PC-9 (cell line): ENCODE results near the gene RAB11FIP5. TPM values are rescaled to one million over a fixed set of nuclear protein-coding genes. Genes with fewer than 3 reads are reported as not detected.

Source experiments
- BruUV-seq: library from RNA; stranded (reverse); fragments of 400-500 nt; replicated peaks from 2 replicates; lab custom pipeline; 2021; lab: Mats Ljungman, UMichigan
- CTCF ChIA-PET: fragments of 300-600 bp; sonication (Branson Sonifier 250); formaldehyde crosslinking; loops from one replicate; lab custom pipeline; 2022; ENCODE audit warnings: antibody characterized with exemption; lab: Charles Lee
- POLR2A ChIA-PET: fragments of 300-600 bp; sonication (Branson Sonifier 250); formaldehyde crosslinking; loops from one replicate; lab custom pipeline; 2022; ENCODE audit warnings: antibody characterized with exemption; ENCODE audit not compliant: unreplicated experiment; lab: Charles Lee
- DNase-seq, 2 experiments: peaks; one replicate each; pipeline versions ENCODE4 v3.0.0 to v3.0.0-alpha.2; 2015 to 2022; ENCODE audit warnings: mixed read lengths in 1 of 2
- H2AFZ ChIP-seq: fragments of 200-600 bp; sonication (generic); 2 replicates; pipeline ENCODE4 v1.8.1; 2017; ENCODE audit warnings: antibody characterized with exemption
- H3F3A ChIP-seq: fragments of 200-600 bp; sonication (generic); 2 replicates; pipeline ENCODE4 v1.8.1; 2017; ENCODE audit warnings: antibody characterized with exemption, mild to moderate bottlenecking, low read depth; ENCODE audit not compliant: insufficient read depth
- H3K27ac ChIP-seq: fragments of 200-600 bp; sonication (generic); 2 replicates; pipeline ENCODE4 v1.6.1; 2016; ENCODE audit warnings: mixed run types
- H3K27me3 ChIP-seq: fragments of 200-600 bp; sonication (generic); 2 replicates; pipeline ENCODE4 v1.6.1; 2016; ENCODE audit warnings: low read depth, mixed run types; ENCODE audit not compliant: insufficient read depth
- H3K36me3 ChIP-seq: fragments of 200-600 bp; sonication (generic); 2 replicates; pipeline ENCODE4 v1.6.1; 2016; ENCODE audit warnings: low read depth, mixed run types
- H3K4me1 ChIP-seq: fragments of 200-600 bp; sonication (generic); replicated peaks from 2 replicates; pipeline ENCODE4 v1.6.1; 2016; ENCODE audit warnings: mixed run types; ENCODE audit not compliant: insufficient read depth
- H3K4me2 ChIP-seq: fragments of 200-600 bp; sonication (generic); 2 replicates; pipeline ENCODE4 v1.6.1; 2017; ENCODE audit warnings: mixed run types
- H3K4me3 ChIP-seq: fragments of 200-600 bp; sonication (generic); 2 replicates; pipeline ENCODE4 v1.6.1; 2016; ENCODE audit warnings: mixed run types
- H3K79me2 ChIP-seq: fragments of 200-600 bp; sonication (generic); 2 replicates; pipeline ENCODE4 v1.6.1; 2017; ENCODE audit warnings: low read depth, mixed run types
- H3K9me2 ChIP-seq: fragments of 200-600 bp; sonication (generic); 2 replicates; pipeline ENCODE4 v1.8.1; 2017; ENCODE audit warnings: mild to moderate bottlenecking; ENCODE audit not compliant: insufficient read depth
- H3K9me3 ChIP-seq: fragments of 200-600 bp; sonication (generic); 2 replicates; pipeline ENCODE4 v1.8.1; 2016; ENCODE audit warnings: low read depth; ENCODE audit not compliant: insufficient read depth
- H4K20me1 ChIP-seq: fragments of 200-600 bp; sonication (generic); 2 replicates; pipeline ENCODE4 v1.8.1; 2017; ENCODE audit not compliant: insufficient read depth
- EZH2 ChIP-seq: fragments of 200-600 bp; sonication (generic); IDR thresholded peaks from 2 replicates; pipeline ENCODE4 v1.8.0; 2017; ENCODE audit warnings: antibody characterized with exemption, low read depth
- intact Hi-C: fragments of 100-400 bp; cut with micrococcal nuclease; formaldehyde crosslinking; loops from one replicate; pipeline ENCODE4 v1.10.0; 2022; ENCODE audit not compliant: unreplicated experiment
- total RNA-seq: library from RNA; stranded (reverse); gene quantifications from 2 replicates; pipeline ENCODE4 v1.2.3, GENCODE V29; 2021
- TF ChIP-seq, protein P1 (sequence below): fragments of 200-600 bp; sonication (generic); conservative IDR thresholded peaks from 2 replicates; pipeline ENCODE4 v1.6.1; 2017; ENCODE audit warnings: mixed run types, antibody characterized with exemption, mild to moderate bottlenecking, moderate library complexity

Gene RAB11FIP5
- total RNA-seq, 1 experiment from 2014 or later: 25.0 TPM

DNA sequence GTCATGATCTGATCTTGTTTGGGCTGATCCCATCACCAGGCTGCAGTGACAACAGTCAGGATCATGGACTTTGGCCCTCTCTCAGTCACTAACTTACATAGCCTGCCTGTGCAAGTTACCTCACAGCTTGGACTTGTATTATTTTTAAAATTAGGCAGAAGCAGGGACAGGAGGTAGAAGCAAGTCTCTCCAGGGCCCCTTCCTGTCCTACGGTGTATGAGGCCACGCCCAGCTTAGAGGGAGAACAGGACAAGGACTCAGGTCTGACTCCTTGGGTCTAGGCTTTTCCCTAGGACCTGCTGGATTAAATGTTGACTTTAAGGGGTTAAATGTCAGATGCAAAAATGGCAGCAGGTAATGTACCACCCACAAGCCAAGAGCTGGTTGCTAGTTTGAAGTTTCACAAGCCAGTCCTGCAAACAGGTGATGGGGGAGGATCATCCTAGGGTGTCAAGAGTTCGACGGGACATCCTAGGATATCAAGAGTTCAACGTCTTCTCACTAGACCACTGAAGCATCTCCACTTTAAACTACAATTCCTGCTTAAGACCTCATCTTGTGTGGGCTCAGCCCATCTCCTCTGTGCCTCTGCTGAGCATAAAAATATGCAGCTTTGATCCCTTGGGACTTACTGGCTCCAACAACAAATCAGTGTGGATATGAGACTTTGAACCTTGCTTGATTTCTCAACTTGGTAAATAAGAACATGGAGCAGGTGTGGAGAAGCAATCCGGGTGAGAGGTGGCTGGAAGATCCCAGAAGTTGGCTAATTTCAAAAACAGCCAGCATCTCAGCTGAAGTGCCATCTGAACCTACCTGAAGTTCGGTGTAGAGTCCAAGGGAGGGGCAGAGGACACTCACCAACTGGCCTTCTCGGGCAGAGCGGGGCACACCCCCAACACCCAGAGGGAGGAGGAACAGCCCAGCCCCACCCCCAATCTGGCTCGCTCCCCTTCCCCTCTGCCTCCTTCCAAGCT lies 80.7 kb downstream of the RAB11FIP5 start:
- no peak for TF ChIP-seq EZH2
- TF ChIP-seq, protein P1, sequence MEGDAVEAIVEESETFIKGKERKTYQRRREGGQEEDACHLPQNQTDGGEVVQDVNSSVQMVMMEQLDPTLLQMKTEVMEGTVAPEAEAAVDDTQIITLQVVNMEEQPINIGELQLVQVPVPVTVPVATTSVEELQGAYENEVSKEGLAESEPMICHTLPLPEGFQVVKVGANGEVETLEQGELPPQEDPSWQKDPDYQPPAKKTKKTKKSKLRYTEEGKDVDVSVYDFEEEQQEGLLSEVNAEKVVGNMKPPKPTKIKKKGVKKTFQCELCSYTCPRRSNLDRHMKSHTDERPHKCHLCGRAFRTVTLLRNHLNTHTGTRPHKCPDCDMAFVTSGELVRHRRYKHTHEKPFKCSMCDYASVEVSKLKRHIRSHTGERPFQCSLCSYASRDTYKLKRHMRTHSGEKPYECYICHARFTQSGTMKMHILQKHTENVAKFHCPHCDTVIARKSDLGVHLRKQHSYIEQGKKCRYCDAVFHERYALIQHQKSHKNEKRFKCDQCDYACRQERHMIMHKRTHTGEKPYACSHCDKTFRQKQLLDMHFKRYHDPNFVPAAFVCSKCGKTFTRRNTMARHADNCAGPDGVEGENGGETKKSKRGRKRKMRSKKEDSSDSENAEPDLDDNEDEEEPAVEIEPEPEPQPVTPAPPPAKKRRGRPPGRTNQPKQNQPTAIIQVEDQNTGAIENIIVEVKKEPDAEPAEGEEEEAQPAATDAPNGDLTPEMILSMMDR: no peak
- no peak for DNase-seq
- BruUV-seq: no TSS peak
- Histone ChIP-seq H3K9me2 (no peaks in the 10 kb centered on the region), H3K4me2 (peak overlapping the region; percentile 21), H3K27ac (no peak overlapping the region), H3K27me3 (no peaks in the 10 kb centered on the region), H3K9me3 (no peaks in the 10 kb centered on the region), H3K79me2 (no peaks in the 10 kb centered on the region), H3K36me3 (no peaks in the 10 kb centered on the region), H3K4me1 (peaks cover 14% of the 10 kb centered on the region; the same call in 1 of the 2 replicates), H4K20me1 (no peaks in the 10 kb centered on the region), H3K4me3 (no peak overlapping the region), H2AFZ (no peak overlapping the region), H3F3A (0 out of 2 replicates have a peak, but pooled peaks cover 8% of the 10 kb centered on the region)
- POLR2A ChIA-PET: no interaction called here
- intact Hi-C loops: no loop called here
- CTCF ChIA-PET: no interaction called here

DNA sequence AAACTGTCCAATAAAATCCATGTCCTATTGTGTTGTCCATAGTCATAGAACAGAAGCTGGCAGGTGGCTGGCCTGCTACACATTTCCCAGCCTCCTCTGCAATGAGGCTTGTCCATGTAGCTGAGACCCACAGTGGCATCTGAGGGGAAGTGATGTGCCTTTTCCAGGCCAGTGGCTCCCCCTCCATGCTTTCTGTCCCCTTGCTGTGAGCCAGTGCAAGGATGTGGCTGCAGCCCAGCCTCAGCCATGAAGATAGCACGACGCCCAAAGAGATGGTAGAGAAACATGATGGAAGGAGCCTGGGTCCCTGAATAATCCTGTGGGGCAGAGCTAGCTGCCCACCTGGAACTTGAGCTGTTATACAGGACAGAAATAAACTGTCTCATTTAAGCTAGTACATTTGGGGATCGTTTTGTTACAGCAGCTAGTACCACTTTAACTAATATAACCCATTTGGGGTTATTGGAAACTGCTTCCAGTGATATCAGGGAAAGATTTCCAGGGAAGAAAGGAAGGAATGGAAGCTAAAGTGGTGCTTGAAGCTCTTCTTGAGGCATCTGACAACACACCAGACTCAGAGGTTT lies 81.6 kb downstream of the RAB11FIP5 start:
- H4K20me1 ChIP-seq: no peaks in the 10 kb centered on the region
- POLR2A ChIA-PET: no interaction called here

DNA sequence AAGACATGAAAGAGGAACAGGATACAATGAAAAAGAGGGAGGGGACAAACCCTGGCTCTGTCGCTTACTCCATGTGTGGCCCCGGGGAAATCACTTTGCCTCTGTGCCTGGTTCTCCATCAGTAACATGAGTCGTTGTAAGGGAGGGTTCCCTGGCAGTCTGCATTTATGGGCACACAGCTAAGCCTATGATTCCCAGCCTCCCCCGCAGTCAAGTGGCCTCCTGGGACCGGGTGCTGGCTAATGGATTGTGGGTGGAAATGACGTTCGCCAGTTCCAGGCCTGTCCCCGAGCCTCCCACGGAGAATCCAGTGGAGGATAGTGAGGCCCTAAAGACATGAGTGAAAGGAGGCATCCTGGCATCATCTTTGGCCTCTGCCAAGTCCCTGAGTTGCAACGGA lies 83.9 kb downstream of the RAB11FIP5 start:
- no peaks in the 10 kb centered on the region for H3K36me3 ChIP-seq
- no TSS peak for BruUV-seq
- POLR2A ChIA-PET: no interaction called here
- CTCF ChIA-PET: no interaction called here
- H2AFZ ChIP-seq: no peak overlapping the region
- H4K20me1 ChIP-seq: no peaks in the 10 kb centered on the region
- no peaks in the 10 kb centered on the region for H3K9me2 ChIP-seq
- TF ChIP-seq EZH2: no peak
- TF ChIP-seq, protein P1: no peak
- DNase-seq: no peak
- H3K4me1 ChIP-seq: peaks cover 14% of the 10 kb centered on the region; the same call in 1 of the 2 replicates
- intact Hi-C loops: no loop called here
- no peaks in the 10 kb centered on the region for H3K9me3 ChIP-seq
- no peak overlapping the region for H3K4me2 ChIP-seq
- H3K4me3 ChIP-seq: no peak overlapping the region
- 0 out of 2 replicates have a peak, but pooled peaks cover 8% of the 10 kb centered on the region for H3F3A ChIP-seq
- H3K27ac ChIP-seq: no peak overlapping the region
- no peaks in the 10 kb centered on the region for H3K27me3 ChIP-seq
- H3K79me2 ChIP-seq: no peaks in the 10 kb centered on the region

More for the DNA sequence above, 81.6 kb downstream of the RAB11FIP5 start:
- Histone ChIP-seq H3K27me3 (no peaks in the 10 kb centered on the region), H3K4me1 (peaks cover 14% of the 10 kb centered on the region; the same call in 1 of the 2 replicates), H3K9me2 (no peaks in the 10 kb centered on the region), H3K36me3 (no peaks in the 10 kb centered on the region), H3K79me2 (no peaks in the 10 kb centered on the region), H3F3A (0 out of 2 replicates have a peak, but pooled peaks cover 8% of the 10 kb centered on the region), H3K4me3 (no peak overlapping the region), H3K4me2 (no peak overlapping the region), H3K9me3 (no peaks in the 10 kb centered on the region), H2AFZ (no peak overlapping the region), H3K27ac (no peak overlapping the region)
- DNase-seq: no peak
- TF ChIP-seq EZH2: no peak
- TF ChIP-seq, protein P1: no peak
- BruUV-seq: no TSS peak
- CTCF ChIA-PET: no interaction called here
- intact Hi-C loops: no loop called here
